HG02678 (cell line): ENCODE measurements around the gene IL16.
"Not testable (repeated sequence)": the region's sequence is repeated elsewhere in the genome, so short reads cannot be mapped to it uniquely, and the experiment has no call there.

Experiments
- ATAC-seq: cut with Tn5 transposase; IDR thresholded peaks from one replicate; pipeline ENCODE4 v1.9.1; 2021; ENCODE audit warnings: mild to moderate bottlenecking, moderate library complexity; ENCODE audit not compliant: unreplicated experiment

IL16 gene

GRCh38 chr15:81331600-81331999 lies 134.9 kb downstream of the IL16 start:
- no peak for ATAC-seq

GRCh38 chr15:81332326-81332725 lies 135.6 kb downstream of the IL16 start:
- ATAC-seq = no peak

GRCh38 chr15:81333363-81333762 lies 136.7 kb downstream of the IL16 start:
- ATAC-seq = no peak

DNA sequence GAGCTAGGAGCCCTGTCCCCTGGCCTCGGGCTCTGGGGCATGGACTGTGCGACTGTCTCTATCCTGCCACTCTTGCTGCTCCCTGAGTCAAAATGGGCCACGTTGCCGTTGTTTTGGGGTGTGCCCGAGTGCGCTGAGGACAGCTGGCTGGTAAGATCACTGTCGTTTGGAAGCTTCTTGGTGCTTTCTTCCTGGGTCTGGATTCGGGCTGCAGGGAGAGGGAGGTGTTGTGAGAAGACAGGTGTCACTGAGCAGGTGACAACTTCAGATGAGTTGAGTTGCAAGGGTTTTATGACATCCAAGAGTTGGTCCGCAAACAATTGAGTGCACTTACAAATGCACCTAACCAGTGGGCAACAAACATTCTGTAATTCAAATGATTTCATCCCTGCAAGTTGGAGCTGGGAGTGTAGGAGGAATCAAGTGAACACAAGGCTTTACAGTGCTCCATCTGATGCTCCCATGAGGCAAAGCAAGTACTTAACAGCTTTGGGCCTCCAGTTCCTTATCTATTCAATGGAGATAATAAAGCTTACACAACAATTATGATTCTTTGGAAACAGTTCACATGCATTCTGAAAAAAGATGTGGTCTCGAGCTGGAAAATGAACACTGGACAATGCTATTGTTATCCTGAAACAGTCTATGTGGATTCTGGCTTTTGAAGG lies 138.2 kb downstream of the IL16 start:
- ATAC-seq = no peak

GRCh38 chr15:81335631-81336030 lies 139.0 kb downstream of the IL16 start:
- no peak for ATAC-seq

DNA sequence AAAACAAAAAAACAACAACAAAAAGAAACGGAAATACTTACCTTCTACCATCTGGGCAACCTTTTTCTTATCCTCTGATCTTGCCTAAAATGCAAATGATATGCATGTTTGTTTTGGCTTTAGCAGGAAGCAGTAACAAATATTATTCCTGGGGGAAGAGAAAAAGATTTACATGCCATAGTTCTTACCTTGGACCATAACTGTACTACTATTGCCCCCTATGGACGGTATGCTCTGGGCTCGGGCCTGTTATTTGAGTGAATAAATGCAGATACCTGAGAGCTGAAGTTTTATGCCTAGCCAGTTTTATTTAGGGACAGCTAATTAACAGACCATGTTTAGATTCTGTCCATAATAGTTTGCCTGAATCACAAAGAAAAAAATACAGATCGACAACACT lies 139.9 kb downstream of the IL16 start:
- ATAC-seq = no peak

- no peak for ATAC-seq
Measured at GRCh38 chr15:81337241-81337640, 140.6 kb downstream of the IL16 start.

DNA sequence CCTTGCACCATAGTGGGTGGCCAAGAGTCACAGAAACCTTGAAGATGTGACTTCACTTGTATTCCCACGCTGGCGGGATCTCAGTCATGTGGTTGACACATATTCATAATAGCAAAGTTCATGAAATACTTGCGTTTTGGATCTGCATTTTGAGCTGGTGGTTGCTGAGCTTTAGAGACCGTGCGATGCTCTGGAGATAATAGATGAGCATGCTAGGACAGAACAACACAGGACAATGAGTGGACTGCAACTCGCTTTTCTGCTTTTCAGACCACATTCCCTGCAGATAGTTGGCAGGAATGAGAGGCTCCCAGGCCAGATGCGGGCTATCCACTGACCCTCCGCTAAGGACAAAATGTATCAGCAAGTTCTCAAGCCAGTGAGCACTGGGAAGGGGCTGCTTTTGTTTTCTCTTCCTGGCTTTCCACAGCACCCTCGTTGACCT lies 141.1 kb downstream of the IL16 start:
- ATAC-seq = no peak

GRCh38 chr15:81338170-81339007 lies 141.7 kb downstream of the IL16 start:
- no peak for ATAC-seq

GRCh38 chr15:81339321-81339720 lies 142.6 kb downstream of the IL16 start:
- no peak for ATAC-seq

DNA sequence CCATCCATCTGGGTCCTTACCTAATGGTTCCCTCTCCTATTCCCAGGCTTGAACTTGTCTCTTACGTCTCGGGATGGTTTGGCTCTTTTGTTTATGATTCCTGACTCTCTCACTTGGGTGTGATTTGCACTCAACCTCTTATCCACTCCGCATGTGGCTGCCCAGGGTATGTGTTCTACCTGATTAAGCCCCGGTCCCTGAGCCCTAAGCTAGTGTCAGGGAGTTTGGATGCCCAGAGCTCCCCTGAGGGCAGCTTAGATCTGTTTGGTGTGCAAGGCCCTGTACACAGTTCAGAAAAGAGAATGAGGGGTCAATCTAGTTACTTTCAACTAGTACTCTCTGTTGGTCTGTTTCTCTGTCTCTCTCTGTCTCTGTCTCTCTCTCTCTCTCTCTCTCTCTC lies 143.2 kb downstream of the IL16 start:
- ATAC-seq = no peak

DNA sequence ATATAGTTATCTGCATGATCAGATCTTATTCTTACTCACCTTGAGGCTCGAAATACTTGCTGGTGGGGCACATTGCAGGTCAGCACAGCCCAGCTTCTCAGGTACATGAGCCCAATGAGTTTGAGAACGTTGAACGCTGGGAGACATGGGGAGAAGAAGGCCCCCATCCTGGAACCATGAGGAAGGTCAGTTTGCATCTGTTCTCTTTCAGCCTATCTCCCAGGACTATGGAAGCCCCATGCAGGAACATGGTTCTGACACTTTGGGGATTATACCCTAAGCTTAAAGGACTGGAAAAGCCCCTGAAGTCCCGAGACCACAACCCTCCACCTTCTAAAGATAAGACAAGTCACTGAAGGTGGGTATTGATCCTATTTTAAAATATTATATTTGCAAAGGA lies 144.7 kb downstream of the IL16 start:
- no peak for ATAC-seq

DNA sequence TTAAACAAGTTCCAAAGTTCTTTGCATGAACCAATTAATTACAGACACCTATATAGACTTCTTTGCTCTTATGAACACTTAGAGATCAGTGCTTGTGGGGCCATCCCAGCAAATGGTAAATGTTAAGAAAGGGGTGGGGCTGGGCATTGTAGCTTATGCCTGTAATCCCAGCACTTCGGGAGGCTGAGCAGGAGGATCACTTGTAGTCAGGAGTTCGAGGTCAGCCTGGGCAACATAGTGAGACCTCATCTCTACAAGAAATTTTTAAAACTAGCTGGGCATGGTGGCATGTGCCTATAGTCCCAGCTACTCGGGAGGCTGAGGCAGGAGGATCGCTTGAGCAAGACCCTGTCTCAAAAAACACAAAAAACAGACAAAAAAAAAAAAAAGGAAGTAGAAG lies 146.7 kb downstream of the IL16 start:
- no peak for ATAC-seq

DNA sequence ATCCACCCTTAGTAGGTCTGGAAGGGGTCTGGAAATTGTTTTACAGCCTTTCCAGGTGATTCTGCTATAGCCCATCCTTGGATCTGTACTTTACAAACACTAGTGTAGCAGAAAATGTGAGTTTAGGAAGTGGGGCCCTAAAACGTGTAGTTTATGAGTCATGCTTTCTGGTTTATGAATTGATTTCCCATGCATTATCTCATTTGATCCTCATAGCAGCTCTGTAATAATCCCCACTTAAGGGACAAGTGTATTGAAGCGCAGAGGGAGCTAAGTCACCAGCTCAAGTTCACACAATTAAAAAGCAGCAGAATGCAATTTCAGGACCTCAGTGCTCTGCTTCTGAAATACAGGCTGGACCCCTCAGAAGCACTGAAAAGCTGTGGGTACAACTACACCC lies 149.9 kb downstream of the IL16 start:
- ATAC-seq = no peak

- no peak for ATAC-seq
Measured at GRCh38 chr15:81347910-81348309, 151.2 kb downstream of the IL16 start.

- ATAC-seq = not testable (repeated sequence)
Measured at GRCh38 chr15:81348691-81349090, 152.0 kb downstream of the IL16 start.

GRCh38 chr15:81349271-81349670 lies 152.6 kb downstream of the IL16 start:
- no peak for ATAC-seq

DNA sequence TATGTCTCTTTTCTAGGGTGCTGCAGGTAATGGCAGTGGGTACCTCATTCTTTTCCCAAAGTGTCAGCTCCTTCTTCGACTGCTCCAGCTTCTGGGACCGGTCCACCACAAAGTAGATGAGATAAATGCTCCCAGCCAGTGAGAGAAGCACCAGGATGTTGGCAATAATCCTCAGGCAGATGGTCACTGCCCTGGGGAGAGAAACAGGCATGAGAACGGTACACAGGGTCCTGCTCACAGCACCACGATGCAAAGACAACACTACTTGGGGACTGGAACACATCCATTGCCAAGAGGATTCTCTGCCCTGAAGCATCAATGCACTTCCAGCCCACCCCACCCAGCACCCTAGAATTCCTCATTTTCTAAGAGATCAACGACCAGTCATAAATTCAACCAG lies 155.0 kb downstream of the IL16 start:
- no peak for ATAC-seq

GRCh38 chr15:81356252-81356651 lies 159.6 kb downstream of the IL16 start:
- ATAC-seq = no peak

- ATAC-seq = no peak
Measured at GRCh38 chr15:81357180-81357686, 160.6 kb downstream of the IL16 start.

- no peak for ATAC-seq
Measured at GRCh38 chr15:81358248-81358647, 161.6 kb downstream of the IL16 start.

- ATAC-seq = no peak
Measured at GRCh38 chr15:81360491-81360890, 163.8 kb downstream of the IL16 start.
